Panc1 (cell line): Measurements from ENCODE around the gene HDAC3. TPM values are rescaled to one million over a fixed set of nuclear protein-coding genes. Genes with fewer than 3 reads are reported as not detected.

Experiments used
- ATAC-seq: fragments of 200-7000 bp; cut with Tn5 transposase; 2 replicates; pipeline ENCODE4 v1.9.1; 2020; ENCODE audit warnings: mild to moderate bottlenecking, moderate library complexity
- BruUV-seq: library from RNA; stranded (reverse); fragments of 400-500 nt; replicated peaks from 2 replicates; lab custom pipeline; 2021; lab: Mats Ljungman, UMichigan
- CTCF ChIA-PET: fragments of 300-600 bp; sonication (Branson Sonifier 250); formaldehyde crosslinking; loops from one replicate; lab custom pipeline; 2022; ENCODE audit warnings: antibody characterized with exemption; lab: Charles Lee
- POLR2A ChIA-PET: fragments of 300-600 bp; sonication (Branson Sonifier 250); formaldehyde crosslinking; loops from one replicate; lab custom pipeline; 2022; ENCODE audit warnings: antibody characterized with exemption; lab: Charles Lee
- DNase-seq: peaks from one replicate; pipeline ENCODE4 v3.0.0-alpha.2; 2010; ENCODE audit warnings: low read depth, low spot score
- H3K27ac ChIP-seq: 2 replicates; pipeline ENCODE4 v1.5.1; 2011; ENCODE audit warnings: mild to moderate bottlenecking, low read length, inconsistent platforms
- H3K27me3 ChIP-seq: fragments of 200-500 bp; sonication (Bioruptor generic); 2 replicates; pipeline ENCODE4 v1.6.0; 2014; ENCODE audit warnings: low read length, inconsistent platforms; ENCODE audit not compliant: control insufficient read depth, insufficient read depth
- H3K36me3 ChIP-seq: fragments of 200-500 bp; sonication (Bioruptor generic); 2 replicates; pipeline ENCODE4 v1.5.1; 2014; ENCODE audit warnings: inconsistent platforms, mild to moderate bottlenecking, low read length, moderate library complexity; ENCODE audit not compliant: control insufficient read depth, insufficient read depth
- H3K4me1 ChIP-seq: 2 replicates; pipeline ENCODE4 v1.5.1; 2011; ENCODE audit warnings: inconsistent platforms, mild to moderate bottlenecking, low read length, moderate library complexity; ENCODE audit not compliant: control insufficient read depth, insufficient read depth
- H3K4me3 ChIP-seq, 2 experiments: 2 replicates each; pipeline ENCODE4 v1.5.1; 2011 to 2012; ENCODE audit warnings: low read depth in 2 of 2, low read length in 2 of 2, mild to moderate bottlenecking in 2 of 2, inconsistent platforms in 1 of 2, moderate library complexity in 1 of 2
- H3K9me3 ChIP-seq: fragments of 200-500 bp; sonication (Bioruptor generic); 2 replicates; pipeline ENCODE4 v1.5.1; 2014; ENCODE audit warnings: low read depth, mild to moderate bottlenecking, inconsistent platforms, low read length, moderate library complexity; ENCODE audit not compliant: control insufficient read depth, insufficient read depth
- POLR2AphosphoS5 ChIP-seq: IDR thresholded peaks from 2 replicates; pipeline ENCODE4 v1.6.1; 2012; ENCODE audit warnings: mild to moderate bottlenecking, low read depth, low read length, moderate library complexity
- SIN3A ChIP-seq: IDR thresholded peaks from 2 replicates; pipeline ENCODE4 v1.6.1; 2012; ENCODE audit warnings: low read depth, mild to moderate bottlenecking, low read length, moderate library complexity, borderline replicate concordance; ENCODE audit not compliant: insufficient read depth
- TCF7L2 ChIP-seq: IDR thresholded peaks from 2 replicates; pipeline ENCODE4 v1.6.1; 2011; ENCODE audit warnings: mild to moderate bottlenecking, low read depth, low read length, inconsistent platforms
- in situ Hi-C: cut with HindIII; loops from 2 replicates; pipeline ENCODE4 v1.10.0; 2016; ENCODE audit warnings: low sequenced_read_pairs, low pct_unique_long_range_greater_than_20kb
- intact Hi-C: fragments of 100-400 bp; cut with micrococcal nuclease; formaldehyde crosslinking; loops from one replicate; pipeline ENCODE4 v1.10.0; 2022; ENCODE audit not compliant: unreplicated experiment
- total RNA-seq: library from RNA; stranded (reverse); gene quantifications from one replicate; pipeline ENCODE4 v1.2.1, GENCODE V29; 2021; ENCODE audit not compliant: unreplicated experiment
- TF ChIP-seq, protein P1 (sequence below): fragments of 450-650 bp; IDR thresholded peaks from 2 replicates; pipeline ENCODE4 v1.5.1; 2017; ENCODE audit warnings: mild to moderate bottlenecking
- TF ChIP-seq, protein P2 (sequence below), 2 experiments: IDR thresholded peaks; 2 replicates each; pipeline ENCODE4 v1.6.1; 2011 to 2012; ENCODE audit warnings: low read depth in 2 of 2, control low read depth in 1 of 2, low read length in 1 of 2, mild to moderate bottlenecking in 1 of 2, moderate library complexity in 1 of 2; ENCODE audit not compliant: insufficient read depth in 1 of 2

The HDAC3 gene
- total RNA-seq, 1 experiment from 2014 or later = 75.5 TPM

DNA sequence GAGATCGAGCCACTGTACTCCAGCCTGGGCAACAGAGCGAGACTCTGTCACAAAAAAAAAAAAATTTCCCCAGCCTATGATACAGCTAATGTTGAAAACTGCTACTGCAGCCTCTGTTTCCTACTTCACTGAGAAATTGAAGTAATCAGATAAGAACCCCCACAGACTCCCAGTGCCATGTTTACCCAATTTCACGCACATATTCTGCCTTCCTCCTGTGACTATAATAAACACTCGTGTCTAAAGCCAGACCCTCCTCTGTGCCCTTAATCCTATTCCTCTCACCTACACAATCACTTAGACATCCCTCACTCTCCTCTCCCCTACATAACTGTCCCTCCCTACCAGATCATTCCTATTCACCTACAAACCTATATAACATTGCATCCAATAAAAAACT, 39.0 kb upstream of the HDAC3 start:
- intact Hi-C loops (no loop called here), in situ Hi-C loops (no loop called here)
- Histone ChIP-seq H3K9me3 (no peaks in the 10 kb centered on the region), H3K36me3 (no peaks in the 10 kb centered on the region), H3K4me1 (no peaks in the 10 kb centered on the region), H3K4me3 (no peak overlapping the region), H3K27ac (no peak overlapping the region), H3K27me3 (no peaks in the 10 kb centered on the region)
- TF ChIP-seq POLR2AphosphoS5 (no peak), SIN3A (no peak), TCF7L2 (no peak)
- TF ChIP-seq, protein P1, sequence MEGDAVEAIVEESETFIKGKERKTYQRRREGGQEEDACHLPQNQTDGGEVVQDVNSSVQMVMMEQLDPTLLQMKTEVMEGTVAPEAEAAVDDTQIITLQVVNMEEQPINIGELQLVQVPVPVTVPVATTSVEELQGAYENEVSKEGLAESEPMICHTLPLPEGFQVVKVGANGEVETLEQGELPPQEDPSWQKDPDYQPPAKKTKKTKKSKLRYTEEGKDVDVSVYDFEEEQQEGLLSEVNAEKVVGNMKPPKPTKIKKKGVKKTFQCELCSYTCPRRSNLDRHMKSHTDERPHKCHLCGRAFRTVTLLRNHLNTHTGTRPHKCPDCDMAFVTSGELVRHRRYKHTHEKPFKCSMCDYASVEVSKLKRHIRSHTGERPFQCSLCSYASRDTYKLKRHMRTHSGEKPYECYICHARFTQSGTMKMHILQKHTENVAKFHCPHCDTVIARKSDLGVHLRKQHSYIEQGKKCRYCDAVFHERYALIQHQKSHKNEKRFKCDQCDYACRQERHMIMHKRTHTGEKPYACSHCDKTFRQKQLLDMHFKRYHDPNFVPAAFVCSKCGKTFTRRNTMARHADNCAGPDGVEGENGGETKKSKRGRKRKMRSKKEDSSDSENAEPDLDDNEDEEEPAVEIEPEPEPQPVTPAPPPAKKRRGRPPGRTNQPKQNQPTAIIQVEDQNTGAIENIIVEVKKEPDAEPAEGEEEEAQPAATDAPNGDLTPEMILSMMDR = no peak
- TF ChIP-seq, protein P2, sequence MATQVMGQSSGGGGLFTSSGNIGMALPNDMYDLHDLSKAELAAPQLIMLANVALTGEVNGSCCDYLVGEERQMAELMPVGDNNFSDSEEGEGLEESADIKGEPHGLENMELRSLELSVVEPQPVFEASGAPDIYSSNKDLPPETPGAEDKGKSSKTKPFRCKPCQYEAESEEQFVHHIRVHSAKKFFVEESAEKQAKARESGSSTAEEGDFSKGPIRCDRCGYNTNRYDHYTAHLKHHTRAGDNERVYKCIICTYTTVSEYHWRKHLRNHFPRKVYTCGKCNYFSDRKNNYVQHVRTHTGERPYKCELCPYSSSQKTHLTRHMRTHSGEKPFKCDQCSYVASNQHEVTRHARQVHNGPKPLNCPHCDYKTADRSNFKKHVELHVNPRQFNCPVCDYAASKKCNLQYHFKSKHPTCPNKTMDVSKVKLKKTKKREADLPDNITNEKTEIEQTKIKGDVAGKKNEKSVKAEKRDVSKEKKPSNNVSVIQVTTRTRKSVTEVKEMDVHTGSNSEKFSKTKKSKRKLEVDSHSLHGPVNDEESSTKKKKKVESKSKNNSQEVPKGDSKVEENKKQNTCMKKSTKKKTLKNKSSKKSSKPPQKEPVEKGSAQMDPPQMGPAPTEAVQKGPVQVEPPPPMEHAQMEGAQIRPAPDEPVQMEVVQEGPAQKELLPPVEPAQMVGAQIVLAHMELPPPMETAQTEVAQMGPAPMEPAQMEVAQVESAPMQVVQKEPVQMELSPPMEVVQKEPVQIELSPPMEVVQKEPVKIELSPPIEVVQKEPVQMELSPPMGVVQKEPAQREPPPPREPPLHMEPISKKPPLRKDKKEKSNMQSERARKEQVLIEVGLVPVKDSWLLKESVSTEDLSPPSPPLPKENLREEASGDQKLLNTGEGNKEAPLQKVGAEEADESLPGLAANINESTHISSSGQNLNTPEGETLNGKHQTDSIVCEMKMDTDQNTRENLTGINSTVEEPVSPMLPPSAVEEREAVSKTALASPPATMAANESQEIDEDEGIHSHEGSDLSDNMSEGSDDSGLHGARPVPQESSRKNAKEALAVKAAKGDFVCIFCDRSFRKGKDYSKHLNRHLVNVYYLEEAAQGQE (IDR thresholded peaks at IDR 0.05; ENCODE audit: insufficient read depth in 1 of 2, low read depth in 2 of 2, low read length in 1 of 2) = no peak
- CTCF ChIA-PET = no interaction called here
- POLR2A ChIA-PET = no interaction called here
- DNase-seq (no peak), ATAC-seq (no peak)
- BruUV-seq = no TSS peak

DNA sequence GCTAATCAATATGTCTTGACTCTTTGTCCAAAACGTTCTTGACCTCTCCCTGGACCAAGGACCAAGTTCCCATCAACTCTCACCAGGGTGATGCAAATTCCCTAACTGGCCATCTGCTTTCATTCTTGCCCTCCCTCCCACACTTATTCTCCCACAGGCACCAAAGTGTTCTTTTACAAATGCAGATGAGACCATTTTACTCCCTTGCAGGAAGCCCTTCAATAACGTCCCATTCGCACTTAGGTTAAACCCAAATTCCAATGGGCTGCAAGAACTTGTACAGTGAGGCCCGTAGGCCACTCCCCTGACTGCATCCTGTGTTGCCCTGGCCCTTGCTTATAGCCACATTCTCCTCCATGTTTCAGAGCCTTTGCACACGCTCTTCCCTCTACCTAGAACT, 38.1 kb upstream of the HDAC3 start:
- no peak for ATAC-seq
- Histone ChIP-seq H3K4me3 (no peak overlapping the region), H3K36me3 (no peaks in the 10 kb centered on the region), H3K9me3 (no peaks in the 10 kb centered on the region), H3K27me3 (no peaks in the 10 kb centered on the region), H3K27ac (no peak overlapping the region), H3K4me1 (no peaks in the 10 kb centered on the region)
- intact Hi-C loops = no loop called here
- no peak for DNase-seq
- BruUV-seq = no TSS peak
- TF ChIP-seq SIN3A = no peak
- TF ChIP-seq, protein P2 (IDR thresholded peaks at IDR 0.05; ENCODE audit: insufficient read depth in 1 of 2, low read depth in 2 of 2, low read length in 1 of 2) = no peak
- in situ Hi-C loops = no loop called here
- CTCF ChIA-PET = no interaction called here
- POLR2A ChIA-PET = no interaction called here
